AG09309 (cell line): ENCODE data around the gene FAF2.
A peak's percentile ranks its signal among the peaks of the same experiment; 100 is the strongest.

Source experiments
- DNase-seq: peaks from one replicate; pipeline ENCODE4 v3.0.0-alpha.2; 2010; ENCODE audit warnings: low read depth
- H3K4me3 ChIP-seq: 2 replicates; pipeline ENCODE4 v1.5.1; 2011; ENCODE audit warnings: mild to moderate bottlenecking, low read depth, low read length, moderate library complexity; ENCODE audit not compliant: control insufficient read depth
- CTCF ChIP-seq: IDR thresholded peaks from 2 replicates; pipeline ENCODE4 v1.5.1; 2011; ENCODE audit warnings: mild to moderate bottlenecking, low read depth, low read length, inconsistent platforms; ENCODE audit not compliant: insufficient read depth, control insufficient read depth; ENCODE audit errors: missing control alignments

Gene FAF2

GRCh38 chr5:176533390-176533789, 85.2 kb downstream of the FAF2 start:
- no peak for DNase-seq
- H3K4me3 ChIP-seq: no peak overlapping the region
- no peak for TF ChIP-seq CTCF

- no peak for TF ChIP-seq CTCF
- no peak overlapping the region for H3K4me3 ChIP-seq
- no peak for DNase-seq
These were observed 85.9 kb downstream of the FAF2 start for GRCh38 chr5:176533894-176534611.

GRCh38 chr5:176534640-176535039, 86.5 kb downstream of the FAF2 start:
- no peak for TF ChIP-seq CTCF
- no peak overlapping the region for H3K4me3 ChIP-seq
- DNase-seq: no peak

- no peak for DNase-seq
- TF ChIP-seq CTCF: no peak
- H3K4me3 ChIP-seq: peak overlapping the region; percentile 98
These were observed 87.0 kb downstream of the FAF2 start for GRCh38 chr5:176535101-176535663.

- peak overlapping the region; percentile 98 for H3K4me3 ChIP-seq
- no peak for TF ChIP-seq CTCF
- DNase-seq: no peak
These were observed 87.5 kb downstream of the FAF2 start for GRCh38 chr5:176535664-176536131.

GRCh38 chr5:176536132-176536901, 88.1 kb downstream of the FAF2 start:
- no peak for DNase-seq
- TF ChIP-seq CTCF: no peak
- peak overlapping the region; percentile 98 for H3K4me3 ChIP-seq
